HG02981 (cell line): Measurements from ENCODE around the gene FANCC.
A peak's percentile ranks its signal among the peaks of the same experiment; 100 is the strongest.
"Not testable (repeated sequence)": the region's sequence is repeated elsewhere in the genome, so short reads cannot be mapped to it uniquely, and the experiment has no call there.

Experiments
- ATAC-seq: cut with Tn5 transposase; IDR thresholded peaks from one replicate; pipeline ENCODE4 v1.9.1; 2021; ENCODE audit warnings: mild to moderate bottlenecking, moderate library complexity; ENCODE audit not compliant: unreplicated experiment

FANCC gene

GRCh38 chr9:95284162-95285080, 33.1 kb downstream of the FANCC start:
- no peak for ATAC-seq

DNA sequence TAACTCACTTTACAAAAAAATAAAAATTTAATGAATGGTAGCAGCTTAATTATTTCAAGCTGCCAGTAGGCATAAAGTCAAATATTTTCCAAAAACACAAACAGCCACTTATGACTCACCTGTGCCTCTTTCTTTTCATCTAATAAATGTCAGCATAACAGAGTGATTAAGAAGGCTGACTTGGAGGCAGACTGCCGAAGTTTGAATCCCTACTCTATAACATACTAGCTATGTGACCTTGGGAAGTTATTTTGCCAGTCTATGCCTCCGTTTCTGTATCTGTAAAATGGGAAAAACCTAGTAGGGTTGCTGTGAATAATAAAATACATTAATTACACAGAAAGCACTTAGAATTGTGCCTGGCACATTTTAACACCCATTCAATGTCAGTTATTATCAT, 33.8 kb downstream of the FANCC start:
- ATAC-seq = no peak

DNA sequence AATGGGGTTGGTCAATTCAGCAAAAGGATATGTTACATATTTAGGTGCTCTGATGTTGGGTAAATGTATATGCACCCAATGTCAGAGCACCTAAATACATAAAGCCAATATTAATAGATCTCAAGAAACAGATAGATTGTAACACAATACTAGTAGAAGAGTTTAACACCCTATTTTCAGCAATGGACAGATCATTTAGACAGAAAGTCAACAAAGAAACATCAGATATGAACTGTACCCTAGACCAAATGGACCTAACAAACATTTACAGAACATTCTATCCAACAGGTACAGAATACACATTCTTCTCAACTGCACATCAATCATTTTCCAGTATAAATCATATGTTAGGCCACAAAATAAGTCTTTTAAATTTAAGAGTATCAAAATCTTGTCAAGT, 35.2 kb downstream of the FANCC start:
- no peak for ATAC-seq

- ATAC-seq = no peak
These were observed 36.8 kb downstream of the FANCC start for GRCh38 chr9:95280745-95281144.

DNA sequence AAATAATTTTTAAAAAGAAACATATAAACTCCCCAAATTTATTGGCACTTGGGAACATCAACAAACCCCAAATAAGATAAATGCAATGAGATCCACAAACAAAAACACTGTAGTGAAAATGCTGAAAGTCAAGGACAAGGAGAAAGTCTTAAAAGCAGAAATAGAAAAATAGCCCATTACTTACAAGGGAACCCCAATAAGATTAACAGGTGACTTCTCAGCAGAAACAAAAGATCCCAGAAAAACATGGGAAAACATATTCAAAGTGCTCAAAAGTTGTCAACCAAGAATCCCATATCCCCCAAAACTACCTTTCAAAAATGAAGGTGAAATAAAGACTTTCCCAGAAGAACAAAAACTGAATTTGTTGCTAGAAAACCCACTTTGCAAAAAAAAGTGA, 40.0 kb downstream of the FANCC start:
- ATAC-seq = no peak

- ATAC-seq = no peak
These were observed 41.0 kb downstream of the FANCC start for GRCh38 chr9:95276395-95276954.

DNA sequence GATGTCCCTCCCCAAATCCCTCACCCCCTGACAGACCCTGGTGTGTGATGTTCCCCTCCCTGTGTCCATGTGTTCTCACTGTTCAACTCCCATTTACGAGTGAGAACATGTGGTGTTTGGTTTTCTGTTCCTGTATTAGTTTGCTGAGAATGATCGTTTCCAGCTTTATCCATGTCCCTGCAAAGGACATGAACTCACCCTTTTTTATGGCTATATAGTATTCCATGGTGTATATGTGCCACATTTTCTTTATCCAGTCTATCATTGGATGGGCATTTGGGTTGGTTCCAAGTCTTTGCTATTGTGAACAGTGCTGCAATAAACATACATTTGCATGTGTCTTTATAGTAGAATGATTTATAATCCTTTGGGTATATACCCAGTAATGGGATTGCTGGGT, 43.3 kb downstream of the FANCC start:
- ATAC-seq = not testable (repeated sequence)

DNA sequence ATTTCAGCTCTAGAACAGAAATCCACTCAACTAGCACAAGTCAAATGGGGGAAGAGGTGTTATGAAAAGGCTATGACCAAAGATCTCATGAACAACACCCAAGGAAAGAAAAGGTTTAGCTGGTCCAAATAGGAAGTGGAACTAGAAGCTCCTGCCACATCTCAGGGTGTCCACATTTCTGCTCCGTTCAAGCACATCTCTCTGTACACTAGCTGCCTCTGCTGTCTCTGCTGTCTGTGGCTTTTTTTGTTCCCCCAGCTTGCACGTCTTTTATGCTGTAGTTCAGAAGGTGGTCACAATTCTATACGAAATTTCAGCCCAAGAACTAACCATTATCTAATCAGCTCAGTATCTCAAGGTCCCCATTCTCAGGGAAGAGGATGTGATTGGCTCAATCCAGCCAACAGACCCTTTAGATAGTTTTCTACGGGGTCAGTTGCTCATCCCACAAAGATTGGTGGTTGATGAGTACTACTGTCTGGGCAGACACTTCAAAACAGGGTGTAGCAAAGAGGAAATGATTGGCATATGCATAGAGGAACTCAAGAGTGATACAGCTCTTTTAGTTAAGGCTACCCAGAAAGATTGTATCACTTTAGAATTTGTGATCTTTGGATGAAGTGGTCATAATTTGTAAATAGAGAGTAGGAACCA, 44.0 kb downstream of the FANCC start:
- no peak for ATAC-seq

DNA sequence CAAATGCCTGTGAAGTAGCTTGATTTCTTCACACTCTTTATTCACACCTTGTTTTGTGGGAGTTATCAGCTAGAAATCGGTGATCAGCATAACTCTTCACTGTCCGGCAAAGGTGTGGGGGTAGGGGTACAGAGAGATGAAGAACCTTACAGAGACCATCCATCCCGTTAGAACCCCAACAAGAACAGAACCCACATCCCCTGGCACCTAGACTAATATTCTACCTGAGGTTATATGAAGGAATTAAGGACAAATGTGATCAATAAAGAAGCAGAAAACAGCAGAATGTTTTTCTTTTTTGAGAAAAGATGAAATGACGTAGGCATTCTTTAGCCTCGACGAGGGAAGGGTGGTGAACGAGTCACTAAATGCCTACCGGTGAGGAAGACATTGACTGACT, 44.7 kb downstream of the FANCC start:
- no peak for ATAC-seq

- ATAC-seq = no peak
These were observed 46.7 kb downstream of the FANCC start for GRCh38 chr9:95270790-95271189.

- not testable (repeated sequence) for ATAC-seq
These were observed 47.4 kb downstream of the FANCC start for GRCh38 chr9:95269803-95270773.

DNA sequence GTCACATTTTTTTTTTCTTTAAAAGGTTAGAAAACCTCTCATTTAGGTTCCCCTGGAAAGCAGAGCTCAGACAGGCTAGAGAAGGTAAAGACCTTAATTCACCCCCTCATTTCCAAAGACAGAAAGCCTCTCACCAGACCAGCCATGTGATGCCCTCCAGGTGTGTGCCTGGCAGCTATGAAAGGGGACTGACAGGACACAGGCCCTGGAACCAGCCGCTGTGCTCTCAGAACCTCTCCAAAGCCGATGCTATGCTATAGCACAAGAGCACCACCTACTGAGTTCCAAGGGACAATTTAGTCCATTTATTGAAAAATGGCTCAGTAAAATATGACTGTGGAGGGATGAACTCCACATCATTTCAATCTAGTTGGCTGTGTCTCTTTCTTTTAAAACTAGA, 48.8 kb downstream of the FANCC start:
- ATAC-seq = no peak

GRCh38 chr9:95266649-95267048, 50.9 kb downstream of the FANCC start:
- ATAC-seq = peak; percentile 72

GRCh38 chr9:95265960-95266359, 51.5 kb downstream of the FANCC start:
- no peak for ATAC-seq

DNA sequence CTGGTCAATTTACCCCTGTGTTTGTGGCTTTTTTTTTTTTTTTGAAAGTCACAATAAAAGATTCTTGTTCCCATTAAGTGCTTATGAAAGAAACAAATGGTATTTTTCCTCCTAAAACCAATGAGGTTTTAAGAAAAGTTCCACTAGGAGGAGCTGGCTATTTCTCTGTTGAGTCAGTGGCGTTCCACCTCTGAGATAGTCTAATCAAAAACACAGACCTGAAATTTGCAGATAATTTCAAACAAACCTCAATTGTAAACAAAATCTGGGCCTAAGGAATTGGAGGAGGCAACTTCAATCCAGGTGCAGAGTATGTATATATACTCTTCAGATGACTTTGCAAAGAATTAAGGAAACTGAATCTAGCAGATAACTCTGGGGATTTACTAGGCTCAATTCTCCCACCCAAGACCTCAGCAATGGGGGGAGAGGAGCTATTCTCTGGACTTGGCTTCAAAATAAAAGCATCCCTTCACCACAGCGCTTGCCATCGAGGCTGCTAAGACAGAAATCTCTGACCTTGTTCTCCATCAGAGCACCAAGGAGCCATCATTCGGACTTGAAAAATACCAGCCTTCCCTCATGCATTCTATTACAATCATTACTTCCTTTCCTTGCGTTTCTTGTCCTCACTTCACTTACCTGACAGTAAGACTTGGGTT, 52.4 kb downstream of the FANCC start:
- ATAC-seq = no peak

- ATAC-seq = no peak
These were observed 55.6 kb downstream of the FANCC start for GRCh38 chr9:95261890-95262289.

GRCh38 chr9:95250462-95251221, 66.9 kb downstream of the FANCC start:
- no peak for ATAC-seq

- ATAC-seq = no peak
These were observed 67.5 kb downstream of the FANCC start for GRCh38 chr9:95249986-95250385.

DNA sequence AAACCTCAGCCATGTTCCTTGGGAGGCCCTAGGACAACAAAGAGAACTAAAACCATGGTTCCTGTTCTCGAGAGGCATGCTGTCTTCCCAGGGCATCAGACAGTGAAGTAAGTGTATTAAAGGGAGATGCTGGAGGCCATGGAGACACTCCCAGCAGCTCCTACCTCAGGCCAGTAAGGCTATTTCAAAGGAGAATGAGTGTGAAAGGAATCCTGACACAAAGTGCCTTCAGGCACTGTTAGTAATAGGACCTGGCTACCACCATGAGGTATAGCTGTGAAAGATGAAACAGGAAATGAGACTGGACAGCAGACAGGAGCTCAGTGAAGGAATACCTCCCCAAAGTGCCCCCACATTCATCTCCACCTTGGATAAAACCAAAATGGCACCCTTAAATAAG, 71.0 kb downstream of the FANCC start:
- ATAC-seq = no peak

DNA sequence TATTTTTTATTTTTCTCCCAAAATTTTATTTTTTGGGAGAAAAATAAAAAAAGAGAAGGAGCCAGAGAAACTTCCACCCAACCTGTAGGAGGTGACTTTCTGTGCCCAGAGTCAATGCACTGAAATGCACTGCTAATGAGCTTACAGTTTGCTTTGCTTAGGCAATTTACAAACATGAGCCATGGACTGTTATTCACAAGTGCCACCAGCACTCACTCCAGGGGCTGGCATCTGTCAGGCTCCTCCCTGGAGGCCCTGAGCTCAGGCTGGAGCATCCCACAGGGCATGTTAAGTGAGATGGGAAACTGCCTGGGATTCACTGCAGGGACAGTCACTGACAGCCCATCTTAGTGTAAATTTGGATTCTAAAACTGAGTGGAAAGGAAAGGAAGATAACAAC, 74.9 kb downstream of the FANCC start:
- ATAC-seq = no peak
